Nephron progenitor cell (in vitro differentiated cells): Measurements from ENCODE around the gene RAB6A.
"Not testable (repeated sequence)": the region's sequence is repeated elsewhere in the genome, so short reads cannot be mapped to it uniquely, and the experiment has no call there.

Source experiments
- DNase-seq: peaks from one replicate; pipeline ENCODE4 v3.0.0; 2021
- H3K27ac Mint-ChIP-seq: 2 replicates; pipeline ENCODE4 v1.8.0; 2021; ENCODE audit warnings: mild to moderate bottlenecking, moderate library complexity, mixed read lengths
- H3K27me3 Mint-ChIP-seq: 2 replicates; pipeline ENCODE4 v1.8.0; 2021; ENCODE audit warnings: mild to moderate bottlenecking, low read depth, mixed read lengths; ENCODE audit not compliant: poor library complexity
- H3K36me3 Mint-ChIP-seq: 2 replicates; pipeline ENCODE4 v1.8.0; 2021; ENCODE audit warnings: low read depth, mixed read lengths
- H3K4me1 Mint-ChIP-seq: 2 replicates; pipeline ENCODE4 v1.8.0; 2021; ENCODE audit warnings: mixed read lengths
- H3K4me3 Mint-ChIP-seq: 2 replicates; pipeline ENCODE4 v1.8.0; 2021; ENCODE audit warnings: mild to moderate bottlenecking, moderate library complexity, mixed read lengths
- H3K9me3 Mint-ChIP-seq: 2 replicates; pipeline ENCODE4 v1.8.0; 2021; ENCODE audit warnings: mild to moderate bottlenecking, moderate library complexity, mixed read lengths
- CTCF ChIP-seq: fragments of 200-600 bp; sonication (generic); IDR thresholded peaks from 2 replicates; pipeline ENCODE4 v1.5.0; 2021; ENCODE audit warnings: antibody characterized with exemption

The RAB6A gene

DNA sequence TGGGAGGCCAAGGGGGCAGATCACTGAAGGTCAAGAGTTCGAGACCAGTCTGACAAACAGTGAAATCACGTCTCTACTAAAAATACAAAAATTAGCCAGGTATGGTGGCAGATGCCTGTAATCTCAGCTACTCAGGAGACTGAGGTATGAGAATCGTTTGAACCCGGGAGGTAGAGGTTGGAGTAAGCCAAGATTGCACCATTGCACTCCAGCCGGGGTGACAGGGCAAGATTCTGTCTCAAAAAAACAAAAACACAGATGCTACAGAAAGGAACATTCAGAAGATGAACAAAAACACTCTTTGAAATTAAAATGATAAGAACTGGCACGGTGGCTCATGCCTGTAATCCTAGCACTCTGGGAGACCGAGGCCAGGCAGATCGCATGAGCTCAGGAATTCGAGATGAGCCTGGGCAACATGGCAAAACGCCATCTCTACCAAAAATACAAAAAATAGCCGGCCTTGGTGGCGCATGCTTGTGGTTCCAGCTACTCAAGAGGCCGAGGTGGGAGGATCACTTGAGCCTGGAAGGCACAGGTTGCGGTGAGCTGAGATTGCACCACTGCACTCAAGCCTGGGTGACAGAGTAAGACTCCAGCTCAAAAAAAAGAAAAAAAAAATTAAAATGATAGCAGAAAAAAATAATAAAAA, 8.5 kb downstream of the RAB6A start:
- peaks cover 28% of the 10 kb centered on the region for H3K36me3 Mint-ChIP-seq
- no peak for TF ChIP-seq CTCF
- H3K27me3 Mint-ChIP-seq = no peaks in the 10 kb centered on the region
- H3K4me1 Mint-ChIP-seq = no peaks in the 10 kb centered on the region
- no peaks in the 10 kb centered on the region for H3K9me3 Mint-ChIP-seq
- no peak overlapping the region for H3K4me3 Mint-ChIP-seq
- H3K27ac Mint-ChIP-seq = no peak overlapping the region
- no peak for DNase-seq

DNA sequence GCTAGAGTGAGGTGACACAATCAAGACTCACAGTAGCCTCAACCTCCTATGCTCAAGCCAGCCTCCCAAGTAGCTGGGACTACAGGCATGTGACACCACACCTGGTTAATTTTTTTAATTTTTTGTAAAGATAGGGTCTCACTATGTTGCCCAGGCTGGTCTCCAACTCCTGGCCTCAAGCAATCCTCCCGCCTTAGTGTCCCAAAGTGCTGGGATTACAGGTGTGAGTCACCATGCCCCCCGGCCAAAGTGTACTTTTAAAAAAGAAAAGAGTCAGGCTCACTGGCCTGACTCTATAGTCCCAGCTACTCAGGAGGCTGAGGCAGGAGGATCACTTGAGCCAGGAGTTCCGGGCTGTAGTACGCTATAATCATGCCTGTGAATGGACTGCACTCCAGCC, 10.0 kb downstream of the RAB6A start:
- peaks cover 28% of the 10 kb centered on the region for H3K36me3 Mint-ChIP-seq
- H3K4me1 Mint-ChIP-seq, DNase-seq, H3K27ac Mint-ChIP-seq, H3K27me3 Mint-ChIP-seq, H3K4me3 Mint-ChIP-seq, H3K9me3 Mint-ChIP-seq: not testable (repeated sequence)

- H3K4me1 Mint-ChIP-seq = no peaks in the 10 kb centered on the region
- no peak for TF ChIP-seq CTCF
- no peaks in the 10 kb centered on the region for H3K27me3 Mint-ChIP-seq
- no peak for DNase-seq
- peaks cover 28% of the 10 kb centered on the region for H3K36me3 Mint-ChIP-seq
- H3K4me3 Mint-ChIP-seq = no peak overlapping the region
- peak overlapping the region; percentile 19 for H3K27ac Mint-ChIP-seq
- H3K9me3 Mint-ChIP-seq = no peaks in the 10 kb centered on the region
These were observed 10.6 kb downstream of the RAB6A start for GRCh38 chr11:73750228-73750627.

GRCh38 chr11:73749118-73749517, 11.8 kb downstream of the RAB6A start:
- Mint-ChIP-seq H3K36me3 (peaks cover 24% of the 10 kb centered on the region), H3K27ac (peak overlapping the region; percentile 33), H3K27me3 (no peaks in the 10 kb centered on the region), H3K4me1 (no peaks in the 10 kb centered on the region), H3K9me3 (no peaks in the 10 kb centered on the region), H3K4me3 (no peak overlapping the region)
- no peak for TF ChIP-seq CTCF
- DNase-seq = no peak

DNA sequence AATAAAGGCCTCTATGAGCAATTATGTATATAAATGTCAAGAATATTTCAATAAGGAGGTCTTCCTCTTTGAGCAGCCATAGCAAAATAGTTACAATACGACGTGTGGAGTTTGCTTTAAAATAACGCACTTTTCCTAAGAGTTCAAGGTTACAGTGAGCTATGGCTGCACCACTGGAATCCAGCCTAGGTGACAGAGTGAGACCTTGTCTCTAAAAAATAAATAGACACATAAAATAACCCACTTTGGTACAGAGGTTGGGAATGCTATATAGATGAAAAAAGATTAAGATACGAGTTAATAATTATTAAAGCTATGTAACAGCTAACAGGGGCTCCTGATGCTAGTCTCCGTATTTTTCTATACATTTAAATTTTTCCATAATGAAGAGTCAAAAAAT, 12.6 kb downstream of the RAB6A start:
- no peak for DNase-seq
- no peak overlapping the region for H3K4me3 Mint-ChIP-seq
- H3K9me3 Mint-ChIP-seq = peaks cover 5% of the 10 kb centered on the region
- H3K27me3 Mint-ChIP-seq = no peaks in the 10 kb centered on the region
- H3K27ac Mint-ChIP-seq = no peak overlapping the region
- TF ChIP-seq CTCF = no peak
- peaks cover 23% of the 10 kb centered on the region for H3K36me3 Mint-ChIP-seq
- no peaks in the 10 kb centered on the region for H3K4me1 Mint-ChIP-seq

DNA sequence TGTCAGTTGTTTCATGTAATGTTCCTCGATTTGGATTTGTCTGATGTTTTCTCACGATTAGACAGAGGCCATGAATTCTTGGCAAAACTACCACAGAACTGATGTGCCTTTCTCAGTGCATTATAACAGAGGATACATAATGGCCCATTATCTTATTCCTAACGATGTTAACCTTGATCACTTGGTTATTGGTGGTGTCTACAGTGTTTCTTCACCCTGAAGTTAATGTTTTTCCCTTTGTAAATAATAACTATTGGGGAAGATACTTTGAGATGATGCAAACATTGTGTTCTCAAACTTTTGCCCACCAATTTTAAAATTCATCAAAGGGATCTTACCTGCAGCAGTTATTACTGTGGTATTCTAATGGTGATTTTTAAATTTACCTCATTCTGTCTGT, 13.1 kb downstream of the RAB6A start:
- no peak for TF ChIP-seq CTCF
- no peak overlapping the region for H3K4me3 Mint-ChIP-seq
- H3K27me3 Mint-ChIP-seq = no peaks in the 10 kb centered on the region
- peaks cover 27% of the 10 kb centered on the region for H3K36me3 Mint-ChIP-seq
- no peaks in the 10 kb centered on the region for H3K4me1 Mint-ChIP-seq
- peaks cover 9% of the 10 kb centered on the region for H3K9me3 Mint-ChIP-seq
- no peak for DNase-seq
- H3K27ac Mint-ChIP-seq = no peak overlapping the region
